CD4-positive, alpha-beta T cell treated with Interleukin-6 for 4 hours (primary cell): ENCODE measurements around the gene TUBB6.

ENCODE experiments used
- DNase-seq: peaks from one replicate; pipeline ENCODE4 v3.0.0-alpha.2; 2020; ENCODE audit warnings: mixed read lengths

Gene TUBB6

GRCh38 chr18:12345491-12346239, 37.6 kb downstream of the TUBB6 start:
- no peak for DNase-seq

- DNase-seq, result no peak
Measured at GRCh38 chr18:12346240-12346565, 38.2 kb downstream of the TUBB6 start.

- DNase-seq, result no peak
Measured at GRCh38 chr18:12347895-12348294, 39.9 kb downstream of the TUBB6 start.

GRCh38 chr18:12352188-12352587, 44.1 kb downstream of the TUBB6 start:
- DNase-seq, result no peak

GRCh38 chr18:12359515-12359927, 51.5 kb downstream of the TUBB6 start:
- DNase-seq, result no peak

GRCh38 chr18:12361770-12362378, 53.8 kb downstream of the TUBB6 start:
- no peak for DNase-seq

- no peak for DNase-seq
Measured at GRCh38 chr18:12362473-12363174, 54.6 kb downstream of the TUBB6 start.

GRCh38 chr18:12366379-12366778, 58.3 kb downstream of the TUBB6 start:
- DNase-seq, result no peak

- DNase-seq, result no peak
Measured at GRCh38 chr18:12366784-12367183, 58.7 kb downstream of the TUBB6 start.

GRCh38 chr18:12369211-12369610, 61.2 kb downstream of the TUBB6 start:
- DNase-seq, result no peak

- DNase-seq, result no peak
Measured at GRCh38 chr18:12371590-12371989, 63.5 kb downstream of the TUBB6 start.

- DNase-seq, result no peak
Measured at GRCh38 chr18:12372406-12372805, 64.4 kb downstream of the TUBB6 start.

GRCh38 chr18:12373116-12373770, 65.2 kb downstream of the TUBB6 start:
- DNase-seq, result no peak

GRCh38 chr18:12373771-12374116, 65.7 kb downstream of the TUBB6 start:
- DNase-seq, result no peak

- no peak for DNase-seq
Measured at GRCh38 chr18:12374401-12374800, 66.4 kb downstream of the TUBB6 start.
